SK-N-SH (cell line): Measurements from ENCODE around the gene PDGFRB. TPM values are rescaled to one million over a fixed set of nuclear protein-coding genes. Genes with fewer than 3 reads are reported as not detected.

ENCODE experiments used
- CTCF ChIA-PET: fragments of 300-600, 350-600 bp; formaldehyde crosslinking; extraction: SDS; loops from one replicate; lab custom pipeline; 2021; lab: Yijun Ruan, JAX
- POLR2A ChIA-PET: fragments of 350-600 bp; sonication (Branson Sonifier 250); formaldehyde crosslinking; extraction: SDS; loops from one replicate; lab custom pipeline; 2020; ENCODE audit warnings: antibody characterized with exemption, inconsistent platforms; lab: Yijun Ruan, JAX
- DNase-seq: peaks from one replicate; pipeline ENCODE4 v3.0.0; 2012
- H2AFZ ChIP-seq: fragments of 200-600 bp; sonication (generic); 2 replicates; pipeline ENCODE4 v1.8.1; 2016; ENCODE audit warnings: antibody characterized with exemption, mild to moderate bottlenecking, low read depth
- H3F3A ChIP-seq: fragments of 200-600 bp; sonication (generic); replicated peaks from 2 replicates; pipeline ENCODE3; 2016; ENCODE audit warnings: antibody characterized with exemption, mild to moderate bottlenecking; ENCODE audit not compliant: insufficient read depth
- H3K27ac ChIP-seq, 2 experiments: fragments of 200-500 bp in 1 of 2; fragments of 200-600 bp in 1 of 2; sonication (Bioruptor generic) in 1 of 2; sonication (generic), shearing (Covaris generic) in 1 of 2; 2 replicates each; pipeline versions ENCODE4 v1.5.1 to v1.6.1; 2014 to 2016; ENCODE audit warnings: low read depth in 2 of 2, inconsistent platforms in 1 of 2, low read length in 1 of 2, mild to moderate bottlenecking in 1 of 2, mixed read lengths in 1 of 2
- H3K27me3 ChIP-seq: fragments of 200-600 bp; sonication (generic), shearing (Covaris generic); 2 replicates; pipeline ENCODE4 v1.6.1; 2016; ENCODE audit warnings: mixed run types; ENCODE audit not compliant: insufficient read depth
- H3K36me3 ChIP-seq, 2 experiments: fragments of 200-500 bp in 1 of 2; fragments of 200-600 bp in 1 of 2; sonication (Bioruptor generic) in 1 of 2; sonication (generic) in 1 of 2; replicated peaks in 1 of 2; 2 replicates each; pipeline versions ENCODE3 to v1.5.1; 2014 to 2016; ENCODE audit warnings: low read length in 1 of 2, mild to moderate bottlenecking in 1 of 2; ENCODE audit not compliant: insufficient read depth in 2 of 2, control insufficient read depth in 1 of 2
- H3K4me1 ChIP-seq, 2 experiments: fragments of 200-500 bp in 1 of 2; fragments of 200-600 bp in 1 of 2; sonication (Bioruptor generic) in 1 of 2; sonication (generic), shearing (Covaris generic) in 1 of 2; 2 replicates each; pipeline versions ENCODE4 v1.5.1 to v1.6.1; 2014 to 2016; ENCODE audit warnings: low read depth in 1 of 2, low read length in 1 of 2, mixed run types in 1 of 2; ENCODE audit not compliant: insufficient read depth in 2 of 2, control insufficient read depth in 1 of 2
- H3K4me2 ChIP-seq: fragments of 200-600 bp; sonication (generic), shearing (Covaris generic); 2 replicates; pipeline ENCODE4 v1.6.1; 2017; ENCODE audit warnings: mixed run types
- H3K4me3 ChIP-seq, 2 experiments: fragments of 200-500 bp in 1 of 2; fragments of 200-600 bp in 1 of 2; sonication (Bioruptor generic) in 1 of 2; sonication (generic), shearing (Covaris generic) in 1 of 2; 2 replicates each; pipeline versions ENCODE4 v1.5.1 to v1.8.1; 2014 to 2016; ENCODE audit warnings: low read depth in 2 of 2, inconsistent platforms in 1 of 2, low read length in 1 of 2, mild to moderate bottlenecking in 1 of 2, mixed read lengths in 1 of 2, moderate library complexity in 1 of 2
- H3K79me2 ChIP-seq: fragments of 200-600 bp; sonication (generic); 2 replicates; pipeline ENCODE4 v1.8.1; 2017; ENCODE audit warnings: mild to moderate bottlenecking; ENCODE audit not compliant: insufficient read depth
- H3K9ac ChIP-seq: fragments of 200-600 bp; sonication (generic); 2 replicates; pipeline ENCODE4 v1.6.1; 2017; ENCODE audit warnings: mixed run types
- H3K9me2 ChIP-seq: fragments of 200-600 bp; sonication (generic); 2 replicates; pipeline ENCODE4 v1.6.1; 2017; ENCODE audit warnings: mixed run types
- H3K9me3 ChIP-seq: fragments of 200-600 bp; sonication (generic); 2 replicates; pipeline ENCODE4 v1.6.1; 2017; ENCODE audit warnings: mixed run types, mild to moderate bottlenecking, moderate library complexity
- H4K20me1 ChIP-seq: fragments of 200-600 bp; sonication (generic); 2 replicates; pipeline ENCODE4 v1.6.1; 2017; ENCODE audit warnings: mild to moderate bottlenecking, mixed run types; ENCODE audit not compliant: insufficient read depth
- CHD2 ChIP-seq: fragments of 150-350 bp; IDR thresholded peaks from 2 replicates; pipeline ENCODE4 v1.6.1; 2018; ENCODE audit warnings: low read length; ENCODE audit not compliant: partially characterized antibody
- EZH2phosphoT487 ChIP-seq: fragments of 200-600 bp; sonication (generic); IDR thresholded peaks from 2 replicates; pipeline ENCODE4 v1.6.1; 2017; ENCODE audit warnings: low read depth, mixed run types, mild to moderate bottlenecking, antibody characterized with exemption, moderate library complexity, borderline replicate concordance
- FOSL2 ChIP-seq: IDR thresholded peaks from 2 replicates; pipeline ENCODE4 v1.4.0; 2012; ENCODE audit warnings: low read depth, mild to moderate bottlenecking, moderate library complexity, borderline replicate concordance
- FOXJ3 ChIP-seq: sonication (generic); formaldehyde crosslinking; IDR thresholded peaks from 2 replicates; pipeline ENCODE4 v1.5.1; 2020; ENCODE audit warnings: mild to moderate bottlenecking, missing genetic modification reagents
- GABPA ChIP-seq: IDR thresholded peaks from 2 replicates; pipeline ENCODE4 v1.4.0; 2012; ENCODE audit warnings: low read depth, mild to moderate bottlenecking
- GATA2 ChIP-seq: sonication (generic); formaldehyde crosslinking; IDR thresholded peaks from 2 replicates; pipeline ENCODE4 v1.5.0; 2020; ENCODE audit warnings: mild to moderate bottlenecking, missing genetic modification reagents
- MXI1 ChIP-seq: IDR thresholded peaks from 2 replicates; pipeline ENCODE4 v1.6.1; 2012; ENCODE audit warnings: mild to moderate bottlenecking, low read depth, low read length, improper control_type of control experiment
- NRF1 ChIP-seq: IDR thresholded peaks from 2 replicates; pipeline ENCODE4 v1.6.1; 2012; ENCODE audit warnings: low read depth, mild to moderate bottlenecking, low read length
- POLR2AphosphoS5 ChIP-seq: IDR thresholded peaks from 2 replicates; pipeline ENCODE4 v1.6.1; 2012; ENCODE audit warnings: low read depth, low read length
- RCOR1 ChIP-seq: fragments of 150-350 bp; IDR thresholded peaks from 2 replicates; pipeline ENCODE4 v1.6.1; 2017; ENCODE audit warnings: antibody characterized with exemption, low read length
- RFX5 ChIP-seq: IDR thresholded peaks from 2 replicates; pipeline ENCODE4 v1.6.1; 2012; ENCODE audit warnings: mild to moderate bottlenecking, improper control_type of control experiment, low read length
- TCF12 ChIP-seq: IDR thresholded peaks from 2 replicates; pipeline ENCODE4 v1.4.0; 2012
- TEAD4 ChIP-seq: IDR thresholded peaks from 2 replicates; pipeline ENCODE4 v1.4.0; 2012; ENCODE audit warnings: mild to moderate bottlenecking, borderline replicate concordance; ENCODE audit not compliant: insufficient read depth
- YY1 ChIP-seq: IDR thresholded peaks from 2 replicates; pipeline ENCODE4 v1.4.0; 2012; ENCODE audit warnings: low read depth, mild to moderate bottlenecking
- WGBS: methylation state at CpG from one replicate; pipeline ENCODE4 v1.1.6; 2017; ENCODE audit warnings: low lambda C conversion rate; 5-methylcytosine and 5-hydroxymethylcytosine counted together
- polyA plus RNA-seq, 3 experiments: library from polyadenylated mRNA; depleted of rRNA; stranded (reverse); fragments of >200 nt; gene quantifications; 2 replicates each; pipeline ENCODE4 v1.2.3, GENCODE V29; 2012
- TF ChIP-seq, protein P1 (sequence below): IDR thresholded peaks from 2 replicates; pipeline ENCODE4 v1.6.1; 2012; ENCODE audit warnings: mild to moderate bottlenecking, low read depth, low read length, moderate library complexity
- TF ChIP-seq, protein P2 (sequence below): fragments of 200-600 bp; sonication (generic); IDR thresholded peaks from 2 replicates; pipeline ENCODE4 v1.6.1; 2017; ENCODE audit warnings: antibody characterized with exemption, mild to moderate bottlenecking, moderate library complexity
- TF ChIP-seq, protein P3 (sequence below): IDR thresholded peaks from 2 replicates; pipeline ENCODE4 v1.4.0; 2012; ENCODE audit warnings: low read depth, borderline replicate concordance

The PDGFRB gene
- polyA plus RNA-seq, 1 of the 3 experiments (the other 2 are of a cell fraction): 32.1 TPM

DNA sequence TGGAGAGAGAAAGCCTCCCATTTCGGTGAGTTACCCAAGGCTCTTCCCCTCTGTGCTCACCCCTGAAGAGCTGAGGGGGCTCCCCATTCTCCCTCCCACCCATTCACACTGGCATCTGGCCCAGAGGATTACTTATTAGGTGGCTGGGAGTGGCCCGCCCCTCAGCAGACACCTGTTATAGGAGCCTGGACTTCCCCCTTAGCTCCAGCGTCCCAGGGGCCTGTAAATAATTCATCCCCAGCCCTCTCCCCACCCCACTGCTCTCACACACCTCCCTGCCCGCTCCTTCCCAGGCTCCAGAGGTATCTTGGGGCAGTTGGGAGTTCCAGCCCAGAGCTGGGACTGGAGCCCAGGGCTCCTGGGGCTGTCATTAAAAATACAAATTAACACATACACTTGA is 22.6 kb upstream of the PDGFRB start:
- no peak overlapping the region for H3K4me2 ChIP-seq
- DNase-seq: no peak
- no peaks in the 10 kb centered on the region for H3K79me2 ChIP-seq
- H2AFZ ChIP-seq: no peak overlapping the region
- no peaks in the 10 kb centered on the region for H3F3A ChIP-seq
- H3K9me3 ChIP-seq: no peaks in the 10 kb centered on the region
- ChIA-PET CTCF (interaction anchor here (0.6 to 10.7 kb wide), 5 partner anchors 10 to 49 kb away, joined by 3 to 90 read pairs (median 3); no protein-coding TSS in a partner anchor), POLR2A (interaction anchor here (1.0 kb wide), 1 partner anchor 15 kb away, joined by 4 read pairs; no protein-coding TSS in a partner anchor)
- no peaks in the 10 kb centered on the region; a peak in 1 of 4 replicates for H3K4me1 ChIP-seq
- no peaks in the 10 kb centered on the region for H4K20me1 ChIP-seq
- TF ChIP-seq TEAD4: no peak
- no peak for TF ChIP-seq RCOR1
- no peak for TF ChIP-seq POLR2AphosphoS5
- TF ChIP-seq GATA2: no peak
- no peak for TF ChIP-seq FOSL2
- no peak for TF ChIP-seq GABPA
- no peak for TF ChIP-seq FOXJ3
- TF ChIP-seq, protein P1, sequence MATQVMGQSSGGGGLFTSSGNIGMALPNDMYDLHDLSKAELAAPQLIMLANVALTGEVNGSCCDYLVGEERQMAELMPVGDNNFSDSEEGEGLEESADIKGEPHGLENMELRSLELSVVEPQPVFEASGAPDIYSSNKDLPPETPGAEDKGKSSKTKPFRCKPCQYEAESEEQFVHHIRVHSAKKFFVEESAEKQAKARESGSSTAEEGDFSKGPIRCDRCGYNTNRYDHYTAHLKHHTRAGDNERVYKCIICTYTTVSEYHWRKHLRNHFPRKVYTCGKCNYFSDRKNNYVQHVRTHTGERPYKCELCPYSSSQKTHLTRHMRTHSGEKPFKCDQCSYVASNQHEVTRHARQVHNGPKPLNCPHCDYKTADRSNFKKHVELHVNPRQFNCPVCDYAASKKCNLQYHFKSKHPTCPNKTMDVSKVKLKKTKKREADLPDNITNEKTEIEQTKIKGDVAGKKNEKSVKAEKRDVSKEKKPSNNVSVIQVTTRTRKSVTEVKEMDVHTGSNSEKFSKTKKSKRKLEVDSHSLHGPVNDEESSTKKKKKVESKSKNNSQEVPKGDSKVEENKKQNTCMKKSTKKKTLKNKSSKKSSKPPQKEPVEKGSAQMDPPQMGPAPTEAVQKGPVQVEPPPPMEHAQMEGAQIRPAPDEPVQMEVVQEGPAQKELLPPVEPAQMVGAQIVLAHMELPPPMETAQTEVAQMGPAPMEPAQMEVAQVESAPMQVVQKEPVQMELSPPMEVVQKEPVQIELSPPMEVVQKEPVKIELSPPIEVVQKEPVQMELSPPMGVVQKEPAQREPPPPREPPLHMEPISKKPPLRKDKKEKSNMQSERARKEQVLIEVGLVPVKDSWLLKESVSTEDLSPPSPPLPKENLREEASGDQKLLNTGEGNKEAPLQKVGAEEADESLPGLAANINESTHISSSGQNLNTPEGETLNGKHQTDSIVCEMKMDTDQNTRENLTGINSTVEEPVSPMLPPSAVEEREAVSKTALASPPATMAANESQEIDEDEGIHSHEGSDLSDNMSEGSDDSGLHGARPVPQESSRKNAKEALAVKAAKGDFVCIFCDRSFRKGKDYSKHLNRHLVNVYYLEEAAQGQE: no peak
- TF ChIP-seq EZH2phosphoT487: no peak
- no peak for TF ChIP-seq YY1
- TF ChIP-seq RFX5: no peak
- TF ChIP-seq CHD2: no peak
- TF ChIP-seq, protein P2, sequence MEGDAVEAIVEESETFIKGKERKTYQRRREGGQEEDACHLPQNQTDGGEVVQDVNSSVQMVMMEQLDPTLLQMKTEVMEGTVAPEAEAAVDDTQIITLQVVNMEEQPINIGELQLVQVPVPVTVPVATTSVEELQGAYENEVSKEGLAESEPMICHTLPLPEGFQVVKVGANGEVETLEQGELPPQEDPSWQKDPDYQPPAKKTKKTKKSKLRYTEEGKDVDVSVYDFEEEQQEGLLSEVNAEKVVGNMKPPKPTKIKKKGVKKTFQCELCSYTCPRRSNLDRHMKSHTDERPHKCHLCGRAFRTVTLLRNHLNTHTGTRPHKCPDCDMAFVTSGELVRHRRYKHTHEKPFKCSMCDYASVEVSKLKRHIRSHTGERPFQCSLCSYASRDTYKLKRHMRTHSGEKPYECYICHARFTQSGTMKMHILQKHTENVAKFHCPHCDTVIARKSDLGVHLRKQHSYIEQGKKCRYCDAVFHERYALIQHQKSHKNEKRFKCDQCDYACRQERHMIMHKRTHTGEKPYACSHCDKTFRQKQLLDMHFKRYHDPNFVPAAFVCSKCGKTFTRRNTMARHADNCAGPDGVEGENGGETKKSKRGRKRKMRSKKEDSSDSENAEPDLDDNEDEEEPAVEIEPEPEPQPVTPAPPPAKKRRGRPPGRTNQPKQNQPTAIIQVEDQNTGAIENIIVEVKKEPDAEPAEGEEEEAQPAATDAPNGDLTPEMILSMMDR: no peak
- TF ChIP-seq, protein P3, sequence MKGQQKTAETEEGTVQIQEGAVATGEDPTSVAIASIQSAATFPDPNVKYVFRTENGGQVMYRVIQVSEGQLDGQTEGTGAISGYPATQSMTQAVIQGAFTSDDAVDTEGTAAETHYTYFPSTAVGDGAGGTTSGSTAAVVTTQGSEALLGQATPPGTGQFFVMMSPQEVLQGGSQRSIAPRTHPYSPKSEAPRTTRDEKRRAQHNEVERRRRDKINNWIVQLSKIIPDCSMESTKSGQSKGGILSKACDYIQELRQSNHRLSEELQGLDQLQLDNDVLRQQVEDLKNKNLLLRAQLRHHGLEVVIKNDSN: no peak
- no peak for TF ChIP-seq TCF12
- no peak for TF ChIP-seq MXI1
- no peak for TF ChIP-seq NRF1
- WGBS: 47% methylated on average over 4 of the region's 4 CpGs
- H3K36me3 ChIP-seq: no peaks in the 10 kb centered on the region
- H3K4me3 ChIP-seq: no peak overlapping the region
- no peak overlapping the region for H3K9ac ChIP-seq
- no peak overlapping the region for H3K27ac ChIP-seq
- H3K27me3 ChIP-seq: no peaks in the 10 kb centered on the region
- no peaks in the 10 kb centered on the region for H3K9me2 ChIP-seq
